Stimulated activated CD4-positive, alpha-beta T cell treated with anti-CD3 and anti-CD28 coated beads, Interleukin-1b, Interleukin-23, amount 100 ng/mL, for 4 hours (primary cell): ENCODE results near the gene TRPM4.
"Not testable (repeated sequence)": the region's sequence is repeated elsewhere in the genome, so short reads cannot be mapped to it uniquely, and the experiment has no call there.

Experiments used
- DNase-seq, 2 donors: peaks; one replicate each; pipeline ENCODE4 v3.0.0-alpha.2; 2020; ENCODE audit warnings: low read depth in 2 of 2

Gene TRPM4

DNA sequence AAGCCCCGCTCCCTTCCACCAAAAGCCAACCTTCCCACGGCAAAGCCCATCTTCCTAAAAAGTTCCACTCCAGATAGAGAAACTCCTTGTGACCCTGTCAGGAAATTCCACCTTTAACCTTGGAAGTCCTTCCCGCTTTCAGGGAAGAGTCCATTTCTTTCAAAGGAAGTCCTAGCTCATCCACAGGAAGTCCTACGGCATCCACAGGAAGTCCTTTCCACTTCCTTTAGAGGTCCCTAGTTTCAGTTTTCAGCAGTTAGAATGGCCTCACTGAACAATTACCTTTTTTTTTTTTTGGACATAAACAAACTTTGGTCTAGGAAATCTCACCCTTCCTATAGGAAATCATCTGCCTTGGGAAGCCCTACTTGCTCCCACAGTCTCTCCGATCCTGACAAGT is 31.7 kb downstream of the TRPM4 start:
- DNase-seq = no peak

DNA sequence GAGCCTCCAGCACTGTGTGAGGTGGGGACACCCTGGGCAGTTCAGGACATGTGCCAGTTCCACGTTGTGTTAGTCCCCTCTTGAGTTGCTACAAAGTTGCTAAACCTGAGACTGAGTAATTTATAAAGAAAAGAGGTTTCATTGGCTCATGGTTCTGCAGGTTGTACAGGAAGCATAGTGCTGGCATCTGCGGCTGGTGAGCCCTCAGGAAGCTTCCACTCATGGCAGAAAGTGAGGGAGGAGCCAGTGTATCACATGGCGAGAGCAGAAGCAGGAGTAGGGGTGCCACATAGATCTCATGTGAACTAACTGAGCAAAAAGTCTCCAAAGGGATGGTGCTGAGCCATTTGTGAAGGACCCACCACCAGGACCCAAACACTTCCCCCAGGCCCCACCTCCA is 33.2 kb downstream of the TRPM4 start:
- DNase-seq = no peak

DNA sequence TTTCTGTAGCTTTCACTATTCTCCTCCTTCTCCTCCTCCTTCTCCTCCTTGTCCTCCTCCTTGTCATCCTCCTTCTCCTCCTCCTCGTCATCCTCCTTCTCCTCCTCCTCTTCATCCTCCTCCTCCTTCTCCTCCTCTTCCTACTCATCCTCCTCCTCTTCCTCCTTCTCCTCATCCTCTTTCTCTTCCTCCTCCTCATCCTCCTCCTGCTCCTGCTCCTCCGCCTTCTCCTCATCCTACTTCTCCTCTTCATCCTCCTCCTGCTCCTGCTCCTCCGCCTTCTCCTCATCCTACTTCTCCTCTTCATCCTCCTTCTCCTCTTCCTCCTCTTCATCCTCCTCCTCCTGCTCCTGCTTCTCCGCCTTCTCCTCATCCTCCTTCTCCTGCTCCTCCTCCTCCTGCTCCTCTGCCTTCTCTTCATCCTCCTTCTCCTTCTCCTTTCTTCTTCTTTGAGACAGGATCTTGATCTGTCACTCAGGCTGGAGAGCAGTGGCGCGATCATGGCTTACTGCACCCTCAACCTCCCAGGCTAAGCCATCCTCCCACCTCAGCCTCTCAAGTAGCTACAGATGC is 36.3 kb downstream of the TRPM4 start:
- DNase-seq = no peak

DNA sequence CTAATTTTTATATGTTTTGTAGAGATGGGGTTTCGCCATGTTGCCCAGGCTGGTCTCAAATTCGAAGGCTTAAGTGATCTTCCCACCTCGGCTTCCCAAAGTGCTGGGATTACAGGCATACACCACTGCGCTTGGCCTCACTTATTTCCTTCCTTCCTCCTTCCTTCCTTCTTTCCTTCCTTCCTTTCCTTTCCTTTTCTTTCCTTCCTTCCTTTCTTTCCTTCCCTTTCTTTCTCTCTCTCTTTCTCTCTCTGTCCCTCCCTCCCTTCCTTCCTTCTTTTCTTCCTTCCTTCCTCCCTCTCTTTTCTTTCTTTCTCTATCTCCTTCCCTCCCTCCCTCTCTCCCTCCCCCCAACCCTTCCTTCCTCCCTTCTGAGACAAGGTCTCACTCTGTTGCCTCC is 36.8 kb downstream of the TRPM4 start:
- no peak for DNase-seq

DNA sequence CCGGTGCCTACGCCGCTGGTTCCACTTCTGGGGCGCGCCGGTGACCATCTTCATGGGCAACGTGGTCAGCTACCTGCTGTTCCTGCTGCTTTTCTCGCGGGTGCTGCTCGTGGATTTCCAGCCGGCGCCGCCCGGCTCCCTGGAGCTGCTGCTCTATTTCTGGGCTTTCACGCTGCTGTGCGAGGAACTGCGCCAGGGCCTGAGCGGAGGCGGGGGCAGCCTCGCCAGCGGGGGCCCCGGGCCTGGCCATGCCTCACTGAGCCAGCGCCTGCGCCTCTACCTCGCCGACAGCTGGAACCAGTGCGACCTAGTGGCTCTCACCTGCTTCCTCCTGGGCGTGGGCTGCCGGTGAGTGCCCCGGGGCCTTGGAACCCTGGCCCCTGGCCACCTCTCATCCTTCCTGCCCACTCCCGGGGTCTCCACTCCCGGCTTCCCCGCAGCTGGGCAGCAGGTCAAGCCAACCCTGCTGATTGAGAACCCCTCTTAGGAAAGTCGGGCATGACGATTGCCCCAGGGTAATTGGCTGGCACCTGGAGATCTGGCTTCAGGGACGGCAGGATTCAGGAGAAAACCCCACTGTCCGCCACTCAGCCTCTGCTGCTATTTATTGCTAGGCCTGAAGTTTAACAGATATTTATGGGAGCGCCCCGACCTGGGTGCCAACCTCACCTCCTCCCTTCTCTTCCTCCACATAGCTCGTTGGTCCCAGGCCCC is 39.1 kb downstream of the TRPM4 start:
- DNase-seq = no peak

DNA sequence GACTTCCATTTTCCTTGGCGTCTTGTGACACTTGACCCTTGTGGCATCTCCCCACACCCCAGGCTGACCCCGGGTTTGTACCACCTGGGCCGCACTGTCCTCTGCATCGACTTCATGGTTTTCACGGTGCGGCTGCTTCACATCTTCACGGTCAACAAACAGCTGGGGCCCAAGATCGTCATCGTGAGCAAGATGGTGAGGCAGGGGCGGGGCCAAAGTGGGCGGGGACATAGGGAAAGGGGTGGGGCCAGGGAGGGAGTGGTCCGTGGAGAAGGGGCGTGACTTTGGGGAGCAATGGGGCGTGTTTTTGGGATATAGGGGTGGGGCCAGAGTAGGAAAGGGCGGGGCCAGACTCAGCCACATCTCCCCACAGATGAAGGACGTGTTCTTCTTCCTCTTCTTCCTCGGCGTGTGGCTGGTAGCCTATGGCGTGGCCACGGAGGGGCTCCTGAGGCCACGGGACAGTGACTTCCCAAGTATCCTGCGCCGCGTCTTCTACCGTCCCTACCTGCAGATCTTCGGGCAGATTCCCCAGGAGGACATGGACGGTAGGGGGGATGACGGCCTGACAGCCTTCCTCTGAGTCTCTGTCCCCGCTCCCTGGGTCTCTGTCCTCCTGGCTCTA is 42.8 kb downstream of the TRPM4 start:
- no peak for DNase-seq

DNA sequence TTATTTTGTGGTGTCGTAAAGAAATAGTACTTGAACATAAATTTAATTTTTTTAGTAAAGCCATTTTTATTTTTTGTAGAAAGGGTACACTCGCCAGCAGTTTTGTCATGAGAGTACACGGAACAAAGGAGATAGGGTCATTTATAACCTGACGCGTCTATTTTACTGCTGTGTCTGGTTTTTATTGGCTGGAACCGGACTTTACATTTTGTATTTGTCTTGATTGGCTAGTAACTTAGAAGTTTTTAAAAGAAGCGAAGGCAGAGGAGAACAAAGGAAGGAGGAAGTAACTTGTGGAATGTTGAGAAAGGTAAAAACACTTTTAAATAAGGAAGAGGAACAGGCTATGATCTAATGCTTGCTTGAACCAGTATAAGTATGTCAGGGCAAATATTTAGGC is 43.5 kb downstream of the TRPM4 start:
- DNase-seq = no peak

DNA sequence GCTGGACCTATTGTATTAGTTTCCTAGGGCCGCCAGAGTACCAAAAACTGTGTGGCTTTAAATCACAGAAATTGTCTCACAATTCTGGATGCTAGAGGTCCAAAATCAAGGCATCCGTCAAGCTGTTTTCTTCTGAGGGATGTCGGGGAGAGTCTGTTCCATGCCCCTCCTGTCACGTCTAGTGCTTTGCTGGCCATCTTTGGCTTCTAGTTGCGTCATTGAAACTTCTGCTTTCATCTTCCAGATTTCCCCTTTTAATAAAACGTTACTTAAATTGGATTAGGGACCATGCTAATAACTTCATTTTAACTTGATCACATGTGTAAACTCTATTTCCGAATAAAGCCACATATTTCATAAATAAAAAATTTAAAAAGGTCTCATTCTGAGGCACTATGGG is 47.5 kb downstream of the TRPM4 start:
- no peak for DNase-seq

DNA sequence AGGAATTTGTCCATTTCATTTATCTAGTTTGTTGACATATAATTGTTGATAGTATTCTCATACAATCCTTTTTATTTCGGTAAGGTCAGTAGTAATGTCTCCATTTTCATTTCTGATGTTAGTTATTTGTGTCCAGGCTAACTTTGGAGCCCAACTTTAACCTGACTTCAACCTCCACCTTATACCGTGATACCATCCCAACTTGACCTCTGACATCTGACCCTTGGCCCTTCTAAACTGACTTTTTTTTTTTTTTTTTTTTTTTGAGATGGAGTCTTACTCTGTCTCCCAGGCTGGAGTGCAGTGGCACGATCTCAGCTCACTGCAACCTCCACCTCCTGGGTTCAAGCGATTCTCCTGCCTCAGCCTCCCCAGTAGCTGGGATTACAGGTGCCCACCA is 51.9 kb downstream of the TRPM4 start:
- DNase-seq = not testable (repeated sequence)

DNA sequence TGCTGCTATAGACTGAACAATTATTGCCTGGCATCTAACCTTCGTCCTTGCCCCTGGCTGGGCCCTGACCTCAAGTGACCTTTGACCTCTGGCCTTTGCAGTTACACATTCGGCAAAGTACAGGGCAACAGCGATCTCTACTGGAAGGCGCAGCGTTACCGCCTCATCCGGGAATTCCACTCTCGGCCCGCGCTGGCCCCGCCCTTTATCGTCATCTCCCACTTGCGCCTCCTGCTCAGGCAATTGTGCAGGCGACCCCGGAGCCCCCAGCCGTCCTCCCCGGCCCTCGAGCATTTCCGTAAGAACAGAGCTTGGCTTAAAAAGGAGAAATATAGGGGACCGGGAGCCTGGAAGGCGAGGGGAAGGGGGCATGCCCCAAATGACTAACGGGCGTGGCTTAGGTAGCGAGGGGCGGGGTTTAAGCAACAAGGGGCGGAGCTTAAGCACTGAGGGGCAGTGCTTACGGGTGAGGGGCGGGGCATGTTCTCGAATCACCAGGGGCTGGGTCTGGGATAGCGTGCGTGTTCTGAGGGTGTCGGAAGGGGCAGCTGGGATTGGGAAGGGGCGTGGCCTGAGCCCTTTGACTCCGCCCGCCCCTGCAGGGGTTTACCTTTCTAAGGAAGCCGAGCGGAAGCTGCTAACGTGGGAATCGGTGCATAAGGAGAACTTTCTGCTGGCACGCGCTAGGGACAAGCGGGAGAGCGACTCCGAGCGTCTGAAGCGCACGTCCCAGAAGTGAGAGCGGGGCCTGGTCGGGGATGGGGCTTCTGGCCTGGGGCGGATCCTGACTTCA is 52.7 kb downstream of the TRPM4 start:
- DNase-seq = peak in 1 of 2 donors; percentile 22

DNA sequence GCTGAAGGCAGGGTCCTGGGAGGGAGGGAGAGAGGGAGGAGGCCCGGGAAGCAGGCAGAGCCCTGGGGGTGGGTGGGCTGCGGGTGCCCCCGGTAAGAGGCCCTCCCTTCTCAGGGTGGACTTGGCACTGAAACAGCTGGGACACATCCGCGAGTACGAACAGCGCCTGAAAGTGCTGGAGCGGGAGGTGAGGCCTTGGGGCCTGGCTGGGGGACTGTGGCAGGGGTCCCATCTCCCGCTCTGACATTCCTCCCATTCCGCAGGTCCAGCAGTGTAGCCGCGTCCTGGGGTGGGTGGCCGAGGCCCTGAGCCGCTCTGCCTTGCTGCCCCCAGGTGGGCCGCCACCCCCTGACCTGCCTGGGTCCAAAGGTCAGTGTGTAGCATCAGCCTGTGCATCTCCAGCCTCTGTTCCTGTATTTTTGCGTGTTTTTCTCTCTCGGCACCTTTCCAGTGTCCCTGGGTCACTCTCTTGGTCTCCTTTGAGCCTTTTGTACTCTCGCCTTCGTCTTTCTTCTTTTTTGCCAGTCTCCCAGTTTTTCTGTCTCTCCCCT is 53.4 kb downstream of the TRPM4 start:
- DNase-seq = no peak

DNA sequence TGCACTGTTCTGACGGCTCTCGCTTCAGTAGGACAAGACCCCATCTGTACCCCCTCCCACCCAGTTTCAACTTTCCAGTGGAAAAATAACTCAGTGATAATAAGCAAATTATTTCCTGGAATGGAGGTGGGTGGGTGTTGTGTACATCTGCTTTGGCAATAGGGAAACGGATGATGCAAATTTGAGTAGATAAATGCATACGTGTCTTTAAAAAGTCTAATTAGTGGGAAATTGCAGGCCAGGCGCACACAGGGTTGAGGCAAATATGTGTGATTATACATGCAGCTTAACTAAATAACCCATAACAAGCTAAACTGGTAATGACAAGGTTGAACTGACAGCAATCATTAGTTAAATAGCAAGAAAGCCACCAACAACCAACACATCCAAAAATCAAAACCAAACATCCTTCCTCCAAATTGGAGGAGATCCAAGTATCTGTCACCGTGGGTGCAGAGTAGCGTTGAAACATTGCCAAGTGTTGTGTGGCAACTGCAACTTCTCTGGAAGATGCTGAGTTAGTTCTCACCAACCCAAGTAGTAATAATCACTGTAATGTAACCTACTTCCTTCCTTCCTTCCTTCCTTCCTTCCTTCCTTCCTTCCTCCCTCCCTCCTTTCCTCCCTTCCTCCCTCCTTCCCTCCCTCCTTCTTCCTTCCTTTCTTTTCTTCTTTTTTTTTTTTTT is 54.6 kb downstream of the TRPM4 start:
- DNase-seq = no peak

DNA sequence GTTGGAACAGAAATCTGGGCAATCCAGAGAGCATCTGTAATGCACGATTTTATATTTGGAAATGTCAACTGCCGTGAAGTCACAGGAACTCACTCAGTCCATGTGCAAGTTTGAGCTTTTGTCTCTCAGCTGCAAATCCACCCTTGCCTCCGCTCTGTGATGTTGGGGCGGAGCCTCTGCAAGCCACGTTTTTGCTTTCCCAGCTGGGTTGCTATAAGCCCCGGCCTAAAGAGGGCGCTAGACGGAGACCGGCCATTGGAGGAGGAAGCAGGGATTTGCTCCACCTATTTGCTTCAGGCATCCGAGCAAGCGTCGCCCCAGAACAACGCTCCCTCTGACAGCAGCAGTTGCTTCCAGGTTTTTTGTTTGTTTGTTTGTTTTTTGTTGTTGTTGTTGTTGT is 56.2 kb downstream of the TRPM4 start:
- no peak for DNase-seq

DNA sequence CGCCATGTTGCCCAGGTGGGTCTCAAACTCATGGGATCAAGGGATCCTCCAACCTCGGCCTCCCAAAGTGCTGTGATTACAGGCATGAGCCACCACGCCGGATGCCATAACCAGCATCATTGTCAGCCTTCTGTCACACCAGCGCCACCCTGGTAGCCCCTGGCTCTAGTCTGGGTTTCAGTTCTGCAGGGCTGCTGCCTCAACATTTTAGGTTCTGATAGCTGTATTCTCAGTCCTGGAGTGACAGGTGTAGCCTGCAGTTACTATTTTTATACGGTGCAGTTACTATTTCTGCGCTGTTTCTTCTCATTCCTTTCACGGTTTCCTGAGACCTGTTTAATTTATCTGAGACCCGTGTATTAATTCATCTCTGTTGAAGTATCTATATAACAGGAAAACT is 57.1 kb downstream of the TRPM4 start:
- no peak for DNase-seq

DNA sequence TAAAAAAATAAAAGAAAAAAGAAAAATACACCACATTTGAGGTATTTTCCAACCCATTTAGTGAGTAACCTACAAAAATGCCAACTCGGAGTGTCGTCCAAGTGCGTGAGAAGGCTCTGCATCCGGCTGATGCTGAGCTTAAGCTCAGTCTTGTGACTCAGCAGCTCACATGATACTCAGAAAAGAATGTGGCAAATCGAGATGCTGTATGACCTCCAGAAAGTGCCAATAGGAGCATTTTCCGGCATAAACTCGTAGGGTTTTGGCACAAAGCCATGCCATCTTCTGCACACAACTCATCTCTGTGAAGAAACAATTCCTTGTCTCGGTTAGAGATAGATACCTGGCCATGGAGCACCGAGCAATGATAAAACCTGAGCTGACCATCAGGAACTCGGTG is 58.5 kb downstream of the TRPM4 start:
- DNase-seq = no peak

DNA sequence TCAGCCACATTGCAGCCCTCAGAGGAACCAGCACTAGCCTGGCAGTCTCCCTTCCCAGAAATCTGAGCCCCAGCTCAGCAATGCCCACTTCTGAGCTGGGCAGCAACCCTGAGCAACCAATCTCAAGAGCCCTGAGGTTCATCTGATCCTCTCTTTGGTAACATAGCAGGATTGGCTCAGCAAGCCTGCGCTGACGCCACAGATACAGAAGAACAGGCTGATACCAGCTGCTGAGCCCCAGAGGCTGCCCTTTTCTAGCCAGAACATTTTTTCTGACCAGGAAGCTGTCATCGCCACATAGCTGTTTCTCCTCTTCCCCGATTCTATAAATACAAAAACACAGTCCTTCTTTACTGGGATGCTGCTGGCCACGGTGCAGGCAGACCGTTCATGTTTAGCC is 59.8 kb downstream of the TRPM4 start:
- no peak for DNase-seq

DNA sequence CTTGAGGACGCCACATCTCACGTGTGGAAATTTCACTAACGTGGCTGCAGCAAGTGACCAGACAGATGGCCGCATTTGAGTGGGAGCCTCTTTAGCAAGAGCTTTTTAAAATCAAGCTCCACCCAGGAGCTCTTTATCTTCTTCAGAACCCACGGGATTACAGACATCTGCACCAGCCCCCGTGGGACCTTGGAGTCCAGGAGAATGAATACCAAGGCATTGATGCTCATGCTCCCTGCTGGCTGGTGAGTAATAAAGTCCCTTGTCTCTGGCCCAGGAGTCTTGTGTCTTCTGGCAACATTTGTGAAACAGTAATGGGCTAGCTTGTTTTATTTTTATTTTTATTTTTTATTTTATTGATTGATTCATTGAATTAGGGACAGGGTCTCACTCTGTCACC is 64.4 kb downstream of the TRPM4 start:
- DNase-seq = no peak

DNA sequence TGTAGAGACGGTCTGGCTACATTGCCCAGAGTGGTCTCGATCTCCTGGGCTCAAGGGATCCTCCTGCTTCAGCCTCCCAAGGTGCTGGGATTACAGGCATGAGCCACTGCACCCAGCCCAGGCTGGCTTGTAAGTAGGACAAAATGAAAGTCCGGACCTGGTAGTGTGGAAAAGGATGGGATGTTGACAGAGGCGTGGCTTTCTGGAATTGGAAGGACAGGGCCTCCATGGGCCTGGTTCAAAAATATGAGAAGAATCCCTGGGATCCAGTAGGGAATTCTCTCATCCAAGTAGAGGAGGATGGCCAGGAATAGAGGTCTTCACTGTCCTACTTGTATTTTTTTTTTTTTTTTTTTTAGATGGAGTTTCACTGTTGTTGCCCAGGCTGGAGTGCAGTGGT is 64.9 kb downstream of the TRPM4 start:
- no peak for DNase-seq

DNA sequence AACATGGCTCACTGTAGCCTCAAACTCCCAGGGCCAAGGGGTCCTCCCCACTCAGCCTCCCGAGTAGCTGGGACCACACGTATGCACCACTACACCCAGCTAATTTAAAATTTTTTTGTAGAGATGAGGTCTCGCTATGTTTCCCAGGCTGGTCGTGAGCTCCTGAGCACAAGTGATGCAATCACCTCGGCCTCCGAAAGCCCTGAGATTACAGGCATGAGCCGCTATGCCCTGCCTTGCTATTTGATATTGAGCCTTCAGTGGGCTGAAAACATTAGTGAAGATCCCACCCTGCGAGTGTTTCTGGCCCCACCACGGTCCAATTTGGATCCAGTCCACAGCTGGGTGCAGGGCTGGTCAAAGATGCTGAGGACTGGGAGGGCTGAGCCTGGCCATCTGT is 65.9 kb downstream of the TRPM4 start:
- DNase-seq = no peak

DNA sequence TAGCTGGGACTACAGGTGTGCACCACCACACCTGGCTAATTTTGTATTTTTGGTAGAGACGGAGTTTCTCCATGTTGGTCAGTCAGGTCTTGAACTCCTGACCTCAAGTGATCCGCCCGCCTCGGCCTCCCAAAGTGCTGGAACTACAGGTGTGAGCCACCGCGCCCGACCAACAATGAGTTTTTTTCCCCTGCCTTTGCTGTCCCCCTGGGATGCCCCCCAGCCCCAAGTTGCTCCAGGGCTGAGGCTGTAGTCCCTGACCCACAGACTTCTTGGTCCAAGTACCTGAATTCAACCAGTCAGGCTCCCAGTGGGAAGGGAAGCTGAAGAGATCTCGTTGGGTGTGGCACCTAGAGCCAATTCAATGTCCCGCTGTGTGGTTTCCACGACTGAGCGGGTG is 66.8 kb downstream of the TRPM4 start:
- DNase-seq = not testable (repeated sequence)

DNA sequence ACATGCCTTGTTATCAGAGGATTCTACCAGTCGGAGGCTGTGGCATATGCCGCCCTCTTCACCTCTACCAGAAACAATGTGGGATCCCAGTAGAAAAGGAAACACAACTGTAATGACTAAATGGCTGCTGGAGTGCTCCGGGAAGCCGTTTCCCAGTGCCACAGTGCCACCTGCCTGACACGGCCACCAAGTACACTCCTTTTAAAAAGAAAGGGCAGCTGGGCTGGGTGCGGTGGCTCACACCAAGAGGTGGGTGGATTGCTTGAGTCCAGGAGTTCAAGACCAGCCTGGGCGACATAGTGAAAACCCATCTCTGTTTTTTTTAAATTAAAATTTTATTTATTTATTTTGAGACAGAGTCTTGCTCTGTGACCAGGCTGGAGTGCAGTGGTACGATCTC is 67.3 kb downstream of the TRPM4 start:
- no peak for DNase-seq

DNA sequence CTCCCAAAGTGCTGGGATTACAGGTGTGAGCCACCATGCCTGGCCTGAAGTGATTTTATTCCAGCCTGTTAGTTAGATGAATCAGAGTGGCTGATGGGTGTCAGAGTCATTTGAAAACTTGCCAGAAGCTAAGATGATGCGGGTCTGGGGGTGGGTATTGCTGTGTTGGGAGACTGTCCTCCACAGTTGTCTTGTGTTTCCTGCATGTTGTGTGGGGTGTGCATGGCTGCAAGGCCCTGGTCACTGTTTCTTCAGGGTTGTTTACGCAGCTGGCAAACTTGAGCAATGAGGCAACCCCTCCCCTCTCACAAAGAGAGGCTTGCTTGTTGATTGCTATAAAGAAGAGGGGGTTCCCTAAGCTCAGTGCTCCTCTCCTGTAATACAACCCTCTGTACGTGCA is 71.8 kb downstream of the TRPM4 start:
- DNase-seq = no peak
